Activated T-cell treated with anti-CD3 and anti-CD28 coated beads, Interleukin-2, amount 50 U/mL, for 4 hours (primary cell): ENCODE data around the gene UMAD1. TPM values are rescaled to one million over a fixed set of nuclear protein-coding genes. Genes with fewer than 3 reads are reported as not detected.

Experiments
- ATAC-seq, 2 donors: fragments of 200-7000 bp; cut with Tn5 transposase; one replicate each; pipeline ENCODE4 v1.10.0; 2021
- DNase-seq: peaks from one replicate; pipeline ENCODE4 v3.0.0-alpha.2; 2020
- H3K27me3 Mint-ChIP-seq: one replicate; pipeline ENCODE4 v1.8.0; 2021; ENCODE audit warnings: low read depth, mixed read lengths
- H3K36me3 Mint-ChIP-seq: one replicate; pipeline ENCODE4 v1.8.0; 2022; ENCODE audit warnings: mixed read lengths; ENCODE audit not compliant: insufficient read depth
- H3K4me1 Mint-ChIP-seq: one replicate; pipeline ENCODE4 v1.8.0; 2021; ENCODE audit warnings: low read depth, mixed read lengths
- H3K4me3 Mint-ChIP-seq: one replicate; pipeline ENCODE4 v1.8.0; 2021; ENCODE audit warnings: mild to moderate bottlenecking, moderate library complexity, mixed read lengths
- H3K9me3 Mint-ChIP-seq: one replicate; pipeline ENCODE4 v1.8.0; 2021; ENCODE audit warnings: mixed read lengths
- total RNA-seq, 3 donors: library from RNA; stranded (reverse); gene quantifications; one replicate each; pipeline ENCODE4 v1.2.1, GENCODE V29; 2021

The UMAD1 gene
- total RNA-seq, 3 donors from 2014 or later, result 12.5 to 16.9 (median 13.9) TPM

GRCh38 chr7:7693881-7694280, 53.3 kb downstream of the UMAD1 start:
- Mint-ChIP-seq H3K27me3 (no peaks in the 10 kb centered on the region), H3K36me3 (peaks cover 22% of the 10 kb centered on the region), H3K4me3 (no peak overlapping the region), H3K9me3 (peaks cover 6% of the 10 kb centered on the region), H3K4me1 (peaks cover 4% of the 10 kb centered on the region)
- ATAC-seq, result no peak
- no peak for DNase-seq

- Mint-ChIP-seq H3K27me3 (no peaks in the 10 kb centered on the region), H3K9me3 (peaks cover 6% of the 10 kb centered on the region), H3K4me3 (no peak overlapping the region), H3K36me3 (peaks cover 19% of the 10 kb centered on the region), H3K4me1 (peaks cover 6% of the 10 kb centered on the region)
- DNase-seq (no peak), ATAC-seq (no peak)
Observed at GRCh38 chr7:7694542-7694941, 54.0 kb downstream of the UMAD1 start.

- Mint-ChIP-seq H3K9me3 (peaks cover 6% of the 10 kb centered on the region), H3K36me3 (peaks cover 19% of the 10 kb centered on the region), H3K4me3 (no peak overlapping the region), H3K27me3 (no peaks in the 10 kb centered on the region), H3K4me1 (peaks cover 11% of the 10 kb centered on the region)
- DNase-seq (no peak), ATAC-seq (no peak)
Observed at GRCh38 chr7:7695111-7695817, 54.7 kb downstream of the UMAD1 start.

- Mint-ChIP-seq H3K36me3 (peaks cover 19% of the 10 kb centered on the region), H3K27me3 (no peaks in the 10 kb centered on the region), H3K4me3 (no peak overlapping the region), H3K9me3 (peaks cover 6% of the 10 kb centered on the region), H3K4me1 (peaks cover 12% of the 10 kb centered on the region)
- no peak for DNase-seq
- no peak for ATAC-seq
Observed at GRCh38 chr7:7696458-7697119, 56.0 kb downstream of the UMAD1 start.

GRCh38 chr7:7698930-7699329, 58.4 kb downstream of the UMAD1 start:
- no peak for DNase-seq
- H3K4me3 Mint-ChIP-seq, result no peak overlapping the region
- peaks cover 6% of the 10 kb centered on the region for H3K9me3 Mint-ChIP-seq
- peaks cover 19% of the 10 kb centered on the region for H3K36me3 Mint-ChIP-seq
- ATAC-seq, result no peak
- H3K27me3 Mint-ChIP-seq, result no peaks in the 10 kb centered on the region
- peaks cover 16% of the 10 kb centered on the region for H3K4me1 Mint-ChIP-seq

- Mint-ChIP-seq H3K9me3 (peaks cover 4% of the 10 kb centered on the region), H3K27me3 (no peaks in the 10 kb centered on the region), H3K36me3 (peaks cover 18% of the 10 kb centered on the region), H3K4me3 (no peak overlapping the region), H3K4me1 (peaks cover 16% of the 10 kb centered on the region)
- ATAC-seq (no peak), DNase-seq (no peak)
Observed at GRCh38 chr7:7699380-7699779, 58.8 kb downstream of the UMAD1 start.

- Mint-ChIP-seq H3K27me3 (no peaks in the 10 kb centered on the region), H3K36me3 (peaks cover 14% of the 10 kb centered on the region), H3K9me3 (no peaks in the 10 kb centered on the region), H3K4me1 (peaks cover 16% of the 10 kb centered on the region), H3K4me3 (no peak overlapping the region)
- ATAC-seq (no peak), DNase-seq (no peak)
Observed at GRCh38 chr7:7699970-7700369, 59.4 kb downstream of the UMAD1 start.

- H3K36me3 Mint-ChIP-seq, result peaks cover 10% of the 10 kb centered on the region
- H3K4me3 Mint-ChIP-seq, result no peak overlapping the region
- DNase-seq (no peak), ATAC-seq (no peak)
- H3K27me3 Mint-ChIP-seq, result no peaks in the 10 kb centered on the region
- H3K9me3 Mint-ChIP-seq, result no peaks in the 10 kb centered on the region
- peaks cover 21% of the 10 kb centered on the region for H3K4me1 Mint-ChIP-seq
Observed at GRCh38 chr7:7701527-7701926, 61.0 kb downstream of the UMAD1 start.

GRCh38 chr7:7702826-7703225, 62.3 kb downstream of the UMAD1 start:
- ATAC-seq (no peak), DNase-seq (no peak)
- no peak overlapping the region for H3K4me3 Mint-ChIP-seq
- H3K4me1 Mint-ChIP-seq, result peaks cover 21% of the 10 kb centered on the region
- H3K36me3 Mint-ChIP-seq, result peaks cover 10% of the 10 kb centered on the region
- no peaks in the 10 kb centered on the region for H3K27me3 Mint-ChIP-seq
- no peaks in the 10 kb centered on the region for H3K9me3 Mint-ChIP-seq

- H3K36me3 Mint-ChIP-seq, result peaks cover 8% of the 10 kb centered on the region
- peaks cover 21% of the 10 kb centered on the region for H3K4me1 Mint-ChIP-seq
- DNase-seq (no peak), ATAC-seq (no peak)
- H3K4me3 Mint-ChIP-seq, result no peak overlapping the region
- H3K9me3 Mint-ChIP-seq, result no peaks in the 10 kb centered on the region
- H3K27me3 Mint-ChIP-seq, result no peaks in the 10 kb centered on the region
Observed at GRCh38 chr7:7703427-7703826, 62.9 kb downstream of the UMAD1 start.

- Mint-ChIP-seq H3K36me3 (peaks cover 13% of the 10 kb centered on the region), H3K4me1 (peaks cover 20% of the 10 kb centered on the region), H3K9me3 (no peaks in the 10 kb centered on the region), H3K27me3 (no peaks in the 10 kb centered on the region), H3K4me3 (no peak overlapping the region)
- DNase-seq, result no peak
- ATAC-seq, result no peak
Observed at GRCh38 chr7:7704867-7705266, 64.3 kb downstream of the UMAD1 start.

GRCh38 chr7:7705318-7705717, 64.8 kb downstream of the UMAD1 start:
- no peaks in the 10 kb centered on the region for H3K27me3 Mint-ChIP-seq
- peaks cover 16% of the 10 kb centered on the region for H3K36me3 Mint-ChIP-seq
- ATAC-seq, result no peak
- H3K4me1 Mint-ChIP-seq, result peaks cover 21% of the 10 kb centered on the region
- DNase-seq, result no peak
- no peak overlapping the region for H3K4me3 Mint-ChIP-seq
- no peaks in the 10 kb centered on the region for H3K9me3 Mint-ChIP-seq

- H3K4me1 Mint-ChIP-seq, result peaks cover 22% of the 10 kb centered on the region
- DNase-seq (no peak), ATAC-seq (no peak)
- H3K36me3 Mint-ChIP-seq, result peaks cover 21% of the 10 kb centered on the region
- no peak overlapping the region for H3K4me3 Mint-ChIP-seq
- H3K9me3 Mint-ChIP-seq, result no peaks in the 10 kb centered on the region
- H3K27me3 Mint-ChIP-seq, result no peaks in the 10 kb centered on the region
Observed at GRCh38 chr7:7706101-7706511, 65.6 kb downstream of the UMAD1 start.

- H3K27me3 Mint-ChIP-seq, result no peaks in the 10 kb centered on the region
- no peak overlapping the region for H3K4me3 Mint-ChIP-seq
- peaks cover 20% of the 10 kb centered on the region for H3K4me1 Mint-ChIP-seq
- ATAC-seq (no peak), DNase-seq (no peak)
- peaks cover 22% of the 10 kb centered on the region for H3K36me3 Mint-ChIP-seq
- H3K9me3 Mint-ChIP-seq, result no peaks in the 10 kb centered on the region
Observed at GRCh38 chr7:7706556-7707172, 66.1 kb downstream of the UMAD1 start.

- Mint-ChIP-seq H3K27me3 (no peaks in the 10 kb centered on the region), H3K4me3 (no peak overlapping the region), H3K36me3 (peaks cover 22% of the 10 kb centered on the region), H3K4me1 (peaks cover 17% of the 10 kb centered on the region), H3K9me3 (no peaks in the 10 kb centered on the region)
- DNase-seq (no peak), ATAC-seq (no peak)
Observed at GRCh38 chr7:7707246-7707645, 66.7 kb downstream of the UMAD1 start.
